Ovary (tissue), 9 donors: ENCODE results near the gene KRT3. TPM values are rescaled to one million over a fixed set of nuclear protein-coding genes. Genes with fewer than 3 reads are reported as not detected.

Experiments
- DNase-seq, 5 donors: peaks; one replicate each; pipeline ENCODE4 v3.0.0-alpha.2; 2019 to 2020
- H3K27ac ChIP-seq, 2 donors: fragments of 200-600 bp; one replicate each; pipeline versions ENCODE4 v1.5.1 to v1.8.0; 2019 to 2022
- H3K27me3 ChIP-seq: fragments of 200-600 bp; one replicate; pipeline ENCODE4 v1.8.0; 2022
- H3K36me3 ChIP-seq: fragments of 200-600 bp; sonication (generic); one replicate; pipeline ENCODE4 v1.5.1; 2019
- H3K4me1 ChIP-seq: one replicate; pipeline ENCODE4 v1.8.1; 2013; ENCODE audit warnings: mild to moderate bottlenecking, moderate library complexity; ENCODE audit not compliant: insufficient read depth
- H3K4me3 ChIP-seq: fragments of 200-600 bp; sonication (generic); one replicate; pipeline ENCODE4 v1.5.1; 2017
- H3K9me3 ChIP-seq, 2 donors: fragments of 200-600 bp in 1 of 2; sonication (generic) in 1 of 2; one replicate each; pipeline versions ENCODE4 v1.5.1 to v1.8.1; 2013 to 2019; ENCODE audit warnings: mild to moderate bottlenecking in 1 of 2, moderate library complexity in 1 of 2
- EP300 ChIP-seq: sonication (generic); formaldehyde crosslinking; IDR thresholded peaks from one replicate; pipeline ENCODE4 v1.6.1; 2017; ENCODE audit warnings: antibody characterized with exemption
- POLR2A ChIP-seq: fragments of 450-650 bp; IDR thresholded peaks from one replicate; pipeline ENCODE4 v1.6.1; 2017; ENCODE audit warnings: antibody characterized with exemption, mild to moderate bottlenecking, moderate library complexity
- WGBS, 3 donors: extraction: QIAGEN DNeasy Blood & Tissue Kit in 1 of 3; methylation state at CpG; one replicate each; pipeline versions ENCODE4 v1.1.5 to v1.1.7; 2013 to 2017; 5-methylcytosine and 5-hydroxymethylcytosine counted together
- intact Hi-C, 4 donors: fragments of 100-400 bp; cut with DNase I; formaldehyde crosslinking; loops; one replicate each; pipeline versions ENCODE4 v1.11.0 to v1.15.1; 2022 to 2023
- polyA plus RNA-seq, 2 donors: library from polyadenylated mRNA; stranded (reverse); fragments of 200-250 nt in 1 of 2; fragments of 350-450 nt in 1 of 2; fragmentation: Illumina TruSeq in 1 of 2; extraction: RNeasy Lipid Tissue Mini Kit (QIAGEN cat#74804) in 1 of 2; gene quantifications; one replicate each; pipeline ENCODE4 v1.2.3, GENCODE V29; 2013 to 2014
- total RNA-seq, 7 donors: library from RNA; depleted of rRNA in 2 of 7; stranded (reverse); fragments of >200 nt in 2 of 7; fragmentation: NEBNext Ultra II Directional in 3 of 7; extraction: Animal tissue kit (Norgen Biotek cat#: 25700) in 3 of 7; gene quantifications; one replicate each; pipeline versions ENCODE4 v1.1.0 to v1.2.4, GENCODE V29; 2016 to 2023
- TF ChIP-seq, protein P1 (sequence below), 3 donors: fragments of 450-650 bp in 2 of 3; fragments of 200-600 bp in 1 of 3; IDR thresholded peaks; one replicate each; pipeline versions ENCODE4 v1.5.1 to v1.8.0; 2016 to 2022; ENCODE audit warnings: antibody characterized with exemption in 3 of 3, mild to moderate bottlenecking in 1 of 3
- donor health status: DM: no; HTN: no; CAD: no; lungs with moderate emphysema.
- donor health status: DM: no; HTN: no; CAD: no.
- donor health status: Bipolar disorder and iron deficiency.
- donor health status: DM: yes; HTN: yes; CAD: no.
- donor health status: DM: no; HTN: no; CAD: no.
- donor health status: DM: yes; HTN: yes; CAD: no.

Gene KRT3
- total and polyA plus RNA-seq, 9 donors: not detected

DNA sequence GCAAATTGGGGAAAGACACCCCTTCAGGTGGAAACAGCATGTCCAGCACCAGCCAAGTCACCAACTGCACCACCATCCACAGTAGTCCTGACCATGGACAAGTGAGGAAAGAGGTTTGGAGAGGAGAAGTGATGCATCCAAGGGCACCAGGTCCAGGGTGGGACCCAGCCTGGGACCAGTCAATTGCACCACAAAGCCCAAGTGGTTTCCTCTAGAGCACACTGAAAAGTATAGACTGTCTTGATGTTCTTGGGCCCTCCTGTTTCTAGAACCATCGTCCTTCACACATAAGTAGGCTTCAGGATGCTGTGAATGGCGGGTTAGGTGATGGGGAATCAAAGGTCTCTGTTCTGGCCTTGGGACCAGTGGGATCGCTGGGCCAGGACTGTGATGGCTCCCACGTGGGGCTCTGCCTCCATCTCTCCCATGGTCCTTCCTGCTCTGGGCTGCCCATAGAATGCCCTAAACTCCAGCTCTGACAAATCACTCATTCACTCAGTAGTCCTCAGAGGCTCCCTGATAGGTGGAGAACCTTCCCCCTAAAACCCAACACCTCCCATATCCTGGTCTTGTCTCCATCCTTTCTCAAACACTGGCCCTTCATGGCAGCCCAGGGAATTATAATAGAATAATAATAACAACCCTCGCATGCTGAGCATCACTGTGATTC is 29.0 kb upstream of the KRT3 start:
- Histone ChIP-seq H3K4me3 (no peak overlapping the region), H3K36me3 (no peaks in the 10 kb centered on the region), H3K27ac (no peak overlapping the region), H3K27me3 (no peaks in the 10 kb centered on the region), H3K9me3 (no peaks in the 10 kb centered on the region), H3K4me1 (no peaks in the 10 kb centered on the region)
- DNase-seq: no peak
- TF ChIP-seq POLR2A (no peak), EP300 (no peak)
- TF ChIP-seq, protein P1, sequence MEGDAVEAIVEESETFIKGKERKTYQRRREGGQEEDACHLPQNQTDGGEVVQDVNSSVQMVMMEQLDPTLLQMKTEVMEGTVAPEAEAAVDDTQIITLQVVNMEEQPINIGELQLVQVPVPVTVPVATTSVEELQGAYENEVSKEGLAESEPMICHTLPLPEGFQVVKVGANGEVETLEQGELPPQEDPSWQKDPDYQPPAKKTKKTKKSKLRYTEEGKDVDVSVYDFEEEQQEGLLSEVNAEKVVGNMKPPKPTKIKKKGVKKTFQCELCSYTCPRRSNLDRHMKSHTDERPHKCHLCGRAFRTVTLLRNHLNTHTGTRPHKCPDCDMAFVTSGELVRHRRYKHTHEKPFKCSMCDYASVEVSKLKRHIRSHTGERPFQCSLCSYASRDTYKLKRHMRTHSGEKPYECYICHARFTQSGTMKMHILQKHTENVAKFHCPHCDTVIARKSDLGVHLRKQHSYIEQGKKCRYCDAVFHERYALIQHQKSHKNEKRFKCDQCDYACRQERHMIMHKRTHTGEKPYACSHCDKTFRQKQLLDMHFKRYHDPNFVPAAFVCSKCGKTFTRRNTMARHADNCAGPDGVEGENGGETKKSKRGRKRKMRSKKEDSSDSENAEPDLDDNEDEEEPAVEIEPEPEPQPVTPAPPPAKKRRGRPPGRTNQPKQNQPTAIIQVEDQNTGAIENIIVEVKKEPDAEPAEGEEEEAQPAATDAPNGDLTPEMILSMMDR (IDR thresholded peaks at IDR 0.05): no peak
- 85 to 89% (median 87%) methylated on average over 5 of the region's 5 CpGs for WGBS, 3 donors
- intact Hi-C loops: no loop called here

DNA sequence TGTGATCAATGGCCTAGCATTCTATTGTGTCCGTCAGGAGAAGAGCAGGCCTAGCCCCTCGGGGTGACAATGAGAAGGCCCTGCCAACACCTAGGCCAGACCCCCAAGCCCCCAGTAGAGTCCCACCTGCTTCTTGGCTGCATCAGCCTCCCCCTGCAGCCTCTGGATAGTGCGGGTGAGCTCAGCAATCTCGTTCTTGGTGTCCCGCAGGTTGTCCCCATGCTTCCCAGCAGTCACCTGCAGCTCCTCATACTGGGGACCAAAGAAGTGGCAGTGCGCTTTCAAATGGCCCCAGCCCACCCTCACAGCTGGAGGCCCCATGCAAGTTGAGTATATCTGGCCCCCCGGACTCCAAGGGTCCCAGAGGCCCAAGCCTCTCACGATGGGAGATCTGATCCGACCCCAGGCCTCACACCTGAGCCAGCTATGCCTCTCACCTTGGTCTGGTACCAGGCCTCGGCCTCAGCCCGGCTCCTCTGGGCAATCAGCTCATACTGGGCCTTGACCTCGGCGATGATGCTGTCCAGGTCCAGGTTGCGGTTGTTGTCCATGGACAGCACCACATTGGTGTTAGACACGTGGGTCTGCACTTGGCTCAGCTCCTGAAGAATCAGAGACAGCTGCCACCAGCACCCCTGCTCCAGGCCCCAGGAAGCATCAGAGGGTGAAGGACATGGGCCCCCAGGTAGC is 28.0 kb upstream of the KRT3 start:
- intact Hi-C loops: no loop called here
- Histone ChIP-seq H3K4me1 (no peaks in the 10 kb centered on the region), H3K36me3 (no peaks in the 10 kb centered on the region), H3K27me3 (no peaks in the 10 kb centered on the region), H3K4me3 (no peak overlapping the region), H3K9me3 (no peaks in the 10 kb centered on the region), H3K27ac (no peak overlapping the region)
- DNase-seq: no peak
- no peak for TF ChIP-seq EP300
- no peak for TF ChIP-seq POLR2A
- TF ChIP-seq, protein P1 (IDR thresholded peaks at IDR 0.05): no peak
- WGBS, 3 donors: 78 to 83% (median 80%) methylated on average over 15 of the region's 15 CpGs

DNA sequence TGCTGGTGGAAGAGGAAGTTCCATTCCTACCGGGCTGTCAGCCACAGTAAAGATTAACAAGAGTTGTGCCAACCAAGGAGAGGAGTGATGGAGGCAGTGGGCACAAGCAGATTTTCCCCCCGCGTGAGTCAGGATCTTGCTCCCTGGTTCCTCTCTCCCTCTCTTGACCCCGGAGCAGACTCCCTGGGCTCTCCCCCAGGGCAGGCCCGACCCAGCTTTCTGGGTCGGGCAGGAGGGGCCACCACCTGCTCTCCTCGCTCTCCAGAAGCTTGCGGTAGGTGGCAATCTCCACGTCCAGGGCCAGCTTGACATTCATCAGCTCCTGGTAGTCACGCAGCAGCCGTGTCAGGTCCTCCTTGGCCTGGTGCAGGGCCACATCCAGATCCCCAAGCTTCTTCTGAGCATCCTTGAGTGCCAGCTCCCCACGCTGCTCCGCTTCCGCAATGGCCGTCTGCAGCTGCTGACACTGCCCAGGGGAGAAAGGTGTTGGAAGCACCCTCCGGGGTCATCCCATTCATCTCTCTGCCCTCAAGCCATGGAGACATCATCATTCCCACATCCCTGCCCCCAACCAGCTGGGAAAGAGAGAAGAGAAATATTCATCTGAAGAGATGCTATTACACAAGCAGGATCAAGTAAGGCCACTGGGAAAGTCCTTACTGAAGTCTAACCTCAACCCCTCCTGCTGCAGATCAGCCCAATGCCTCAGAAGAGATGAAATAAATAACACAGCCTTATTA is 27.0 kb upstream of the KRT3 start:
- Histone ChIP-seq H3K4me1 (no peaks in the 10 kb centered on the region), H3K27me3 (no peaks in the 10 kb centered on the region), H3K4me3 (no peak overlapping the region), H3K27ac (no peak overlapping the region), H3K9me3 (no peaks in the 10 kb centered on the region), H3K36me3 (no peaks in the 10 kb centered on the region)
- WGBS, 3 donors: 54 to 73% (median 62%) methylated on average over 16 of the region's 16 CpGs
- DNase-seq: no peak
- intact Hi-C loops: no loop called here
- no peak for TF ChIP-seq EP300
- TF ChIP-seq, protein P1 (IDR thresholded peaks at IDR 0.05): no peak

DNA sequence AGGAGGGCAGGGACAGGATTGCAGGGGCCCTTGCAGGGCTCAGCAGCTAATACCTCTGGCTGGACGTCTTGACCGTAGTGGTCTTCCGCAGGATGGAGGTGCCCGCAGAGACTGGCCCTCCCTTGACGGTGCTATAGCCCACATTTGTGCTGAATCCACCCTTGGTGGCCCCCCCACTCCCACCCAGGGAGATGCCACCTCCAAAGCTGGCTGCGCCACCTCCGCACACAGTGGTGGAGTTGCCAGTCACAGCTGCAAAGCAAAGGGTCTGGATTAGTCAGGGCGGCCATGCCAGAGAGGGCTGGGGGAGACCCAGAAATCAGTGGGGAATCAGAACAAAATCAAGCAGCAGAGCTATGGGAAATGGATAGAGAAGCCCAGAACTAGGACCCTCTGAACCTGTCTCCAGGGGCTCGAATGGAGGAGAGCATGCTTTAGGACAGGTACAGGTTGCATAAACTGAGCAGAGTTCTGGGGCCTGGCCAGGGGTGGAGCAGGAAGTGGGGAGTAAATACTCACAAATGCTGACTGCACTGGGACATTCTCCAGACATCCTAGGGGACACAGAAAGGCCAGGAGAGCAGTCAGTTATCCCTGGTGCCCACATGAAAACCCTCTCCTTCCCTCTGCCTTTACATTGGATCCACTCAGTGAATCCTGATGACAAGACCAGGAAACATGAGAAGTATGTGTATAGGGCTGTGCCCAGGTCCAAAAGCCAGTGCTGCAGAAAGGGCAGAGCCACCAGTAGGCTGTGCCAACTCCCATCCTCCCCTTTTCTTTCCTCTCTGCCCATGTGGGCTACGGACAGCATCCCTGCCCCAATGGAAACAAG is 26.1 kb upstream of the KRT3 start:
- Histone ChIP-seq H3K27ac (no peak overlapping the region), H3K36me3 (no peaks in the 10 kb centered on the region), H3K27me3 (no peaks in the 10 kb centered on the region), H3K9me3 (no peaks in the 10 kb centered on the region), H3K4me3 (no peak overlapping the region), H3K4me1 (no peaks in the 10 kb centered on the region)
- intact Hi-C loops: no loop called here
- TF ChIP-seq EP300 (no peak), POLR2A (no peak)
- TF ChIP-seq, protein P1 (IDR thresholded peaks at IDR 0.05): no peak
- no peak for DNase-seq
- WGBS, 3 donors: 82 to 88% (median 83%) methylated on average over 10 of the region's 10 CpGs
